ENCODE measurements around the gene PHF3. TPM values are rescaled to one million over a fixed set of nuclear protein-coding genes. Genes with fewer than 3 reads are reported as not detected.

Gene PHF3
- total RNA-seq, 1 donor from 2014 or later = 61.1 TPM

GRCh38 chr6:63649269-63649668, 13.7 kb downstream of the PHF3 start:
- intact Hi-C loops (cut with DNase I) = no loop called here
- H3K4me1 ChIP-seq = peaks cover 40% of the 10 kb centered on the region
- TF ChIP-seq, protein P1, sequence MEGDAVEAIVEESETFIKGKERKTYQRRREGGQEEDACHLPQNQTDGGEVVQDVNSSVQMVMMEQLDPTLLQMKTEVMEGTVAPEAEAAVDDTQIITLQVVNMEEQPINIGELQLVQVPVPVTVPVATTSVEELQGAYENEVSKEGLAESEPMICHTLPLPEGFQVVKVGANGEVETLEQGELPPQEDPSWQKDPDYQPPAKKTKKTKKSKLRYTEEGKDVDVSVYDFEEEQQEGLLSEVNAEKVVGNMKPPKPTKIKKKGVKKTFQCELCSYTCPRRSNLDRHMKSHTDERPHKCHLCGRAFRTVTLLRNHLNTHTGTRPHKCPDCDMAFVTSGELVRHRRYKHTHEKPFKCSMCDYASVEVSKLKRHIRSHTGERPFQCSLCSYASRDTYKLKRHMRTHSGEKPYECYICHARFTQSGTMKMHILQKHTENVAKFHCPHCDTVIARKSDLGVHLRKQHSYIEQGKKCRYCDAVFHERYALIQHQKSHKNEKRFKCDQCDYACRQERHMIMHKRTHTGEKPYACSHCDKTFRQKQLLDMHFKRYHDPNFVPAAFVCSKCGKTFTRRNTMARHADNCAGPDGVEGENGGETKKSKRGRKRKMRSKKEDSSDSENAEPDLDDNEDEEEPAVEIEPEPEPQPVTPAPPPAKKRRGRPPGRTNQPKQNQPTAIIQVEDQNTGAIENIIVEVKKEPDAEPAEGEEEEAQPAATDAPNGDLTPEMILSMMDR (IDR thresholded peaks at IDR 0.05) = no peak
- ATAC-seq (no peak), DNase-seq (no peak)
- no peak overlapping the region for H3K4me3 ChIP-seq
- no peaks in the 10 kb centered on the region for H3K27me3 ChIP-seq
- H3K27ac ChIP-seq = no peak overlapping the region
- no peaks in the 10 kb centered on the region for H3K9me3 ChIP-seq
- no peaks in the 10 kb centered on the region for H3K36me3 ChIP-seq

- TF ChIP-seq, protein P1 (IDR thresholded peaks at IDR 0.05) = no peak
- ATAC-seq (no peak), DNase-seq (no peak)
- Histone ChIP-seq H3K4me3 (no peak overlapping the region), H3K9me3 (no peaks in the 10 kb centered on the region), H3K4me1 (peaks cover 37% of the 10 kb centered on the region), H3K36me3 (no peaks in the 10 kb centered on the region), H3K27ac (no peak overlapping the region), H3K27me3 (no peaks in the 10 kb centered on the region)
- intact Hi-C loops (cut with DNase I) = no loop called here
These were observed 14.3 kb downstream of the PHF3 start for GRCh38 chr6:63649847-63650265.

GRCh38 chr6:63652980-63653379, 17.4 kb downstream of the PHF3 start:
- Histone ChIP-seq H3K27ac (no peak overlapping the region), H3K9me3 (no peaks in the 10 kb centered on the region), H3K4me1 (peaks cover 30% of the 10 kb centered on the region), H3K36me3 (no peaks in the 10 kb centered on the region), H3K27me3 (no peaks in the 10 kb centered on the region), H3K4me3 (no peak overlapping the region)
- ATAC-seq (no peak), DNase-seq (no peak)
- intact Hi-C loops (cut with DNase I) = no loop called here
- TF ChIP-seq, protein P1 (IDR thresholded peaks at IDR 0.05) = no peak

DNA sequence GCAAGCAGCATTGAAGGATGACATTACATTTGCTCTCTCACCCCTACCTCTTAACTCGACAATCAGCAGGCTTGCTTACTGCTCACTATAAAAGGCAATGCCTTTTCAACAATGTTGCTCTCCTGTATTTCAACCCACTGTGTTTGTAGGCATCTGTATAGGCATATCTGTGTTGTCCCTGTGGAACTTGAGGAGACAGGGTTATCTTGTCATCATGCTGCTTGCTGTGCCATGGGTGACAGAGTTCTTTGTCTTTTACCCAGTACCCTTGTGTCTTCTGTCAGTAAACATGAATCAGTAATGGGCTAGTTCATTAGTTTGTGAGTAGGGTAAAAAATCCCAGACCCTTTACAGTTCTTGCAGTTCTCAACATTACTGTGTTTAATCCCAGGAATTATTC, 25.2 kb downstream of the PHF3 start:
- TF ChIP-seq, protein P1 (IDR thresholded peaks at IDR 0.05) = no peak

DNA sequence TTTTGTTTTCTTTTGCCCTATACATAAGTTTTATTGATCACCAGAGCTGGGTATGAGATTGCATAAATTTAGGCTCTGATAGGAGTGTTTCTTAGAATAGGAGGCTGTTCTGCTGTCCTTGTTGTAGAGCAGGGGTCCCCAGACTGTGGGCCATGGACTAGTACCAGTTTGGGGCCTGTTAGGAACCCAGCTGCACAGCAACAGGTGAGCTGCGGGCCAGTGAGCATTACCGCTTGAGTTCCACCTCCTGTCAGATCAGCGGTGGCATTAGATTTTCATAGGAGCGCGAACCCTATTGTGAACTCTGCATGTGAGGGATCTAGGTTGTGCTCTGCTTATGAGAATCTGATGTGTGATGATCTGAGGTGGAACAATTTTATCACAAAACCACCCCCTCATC, 26.2 kb downstream of the PHF3 start:
- intact Hi-C loops (cut with DNase I) = no loop called here
- H3K27ac ChIP-seq = no peak overlapping the region
- TF ChIP-seq, protein P1 (IDR thresholded peaks at IDR 0.05) = no peak
- ATAC-seq (no peak), DNase-seq (no peak)
- H3K4me3 ChIP-seq = no peak overlapping the region
- H3K4me1 ChIP-seq = peaks cover 8% of the 10 kb centered on the region
- H3K9me3 ChIP-seq = no peaks in the 10 kb centered on the region
- no peaks in the 10 kb centered on the region for H3K36me3 ChIP-seq
- no peaks in the 10 kb centered on the region for H3K27me3 ChIP-seq

More for the DNA sequence above, 25.2 kb downstream of the PHF3 start:
- Histone ChIP-seq H3K4me3 (no peak overlapping the region), H3K9me3 (no peaks in the 10 kb centered on the region), H3K4me1 (peaks cover 11% of the 10 kb centered on the region), H3K27ac (no peak overlapping the region), H3K27me3 (no peaks in the 10 kb centered on the region), H3K36me3 (no peaks in the 10 kb centered on the region)
- intact Hi-C loops (cut with DNase I) = no loop called here
- ATAC-seq (no peak), DNase-seq (no peak)

Data from upper lobe of right lung (tissue), 1 donor.